NT2/D1 (cell line): ENCODE measurements around the gene RPTOR.
"Not testable (repeated sequence)": the region's sequence is repeated elsewhere in the genome, so short reads cannot be mapped to it uniquely, and the experiment has no call there.

Experiments
- YY1 ChIP-seq: IDR thresholded peaks from 2 replicates; pipeline ENCODE4 v1.6.1; 2011; ENCODE audit not compliant: insufficient read length, insufficient read depth
- ZNF274 ChIP-seq: IDR thresholded peaks from 2 replicates; pipeline ENCODE4 v1.6.1; 2011; ENCODE audit warnings: mild to moderate bottlenecking, low read depth, low read length

DNA sequence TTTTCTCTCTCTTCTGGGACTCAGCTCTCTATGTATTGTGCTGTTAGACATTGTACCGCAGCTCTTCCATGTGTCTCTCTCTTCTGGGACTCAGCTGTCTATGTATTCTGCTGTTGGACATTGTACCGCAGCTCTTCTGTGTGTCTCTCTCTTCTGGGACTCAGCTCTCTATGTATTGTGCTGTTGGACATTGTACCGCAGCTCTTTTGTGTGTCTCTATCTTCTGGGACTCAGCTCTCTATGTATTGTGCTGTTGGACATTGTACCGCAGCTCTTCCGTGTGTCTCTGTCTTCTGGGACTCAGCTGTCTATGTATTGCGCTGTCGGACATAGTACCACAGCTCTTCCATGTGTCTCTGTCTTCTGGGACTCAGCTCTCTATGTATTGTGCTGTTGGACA is 84.2 kb downstream of the RPTOR start:
- not testable (repeated sequence) for TF ChIP-seq ZNF274, YY1
